Measurements from ENCODE around the gene GCK.

GCK gene

GRCh38 chr7:44152971-44153947 is 36.0 kb downstream of the GCK start:
- H3K4me3 ChIP-seq (IDR thresholded peaks at IDR 0.05; ENCODE audit: insufficient read depth, low read depth, low read length), result no peak overlapping the region
- H3K79me2 ChIP-seq (ENCODE audit: insufficient read depth, low read depth), result no peaks in the 10 kb centered on the region
- H3K36me3 ChIP-seq (ENCODE audit: insufficient read depth), result no peaks in the 10 kb centered on the region
- H3K27me3 ChIP-seq (ENCODE audit: insufficient read depth, low read depth), result no peaks in the 10 kb centered on the region
- TF ChIP-seq, protein P1, sequence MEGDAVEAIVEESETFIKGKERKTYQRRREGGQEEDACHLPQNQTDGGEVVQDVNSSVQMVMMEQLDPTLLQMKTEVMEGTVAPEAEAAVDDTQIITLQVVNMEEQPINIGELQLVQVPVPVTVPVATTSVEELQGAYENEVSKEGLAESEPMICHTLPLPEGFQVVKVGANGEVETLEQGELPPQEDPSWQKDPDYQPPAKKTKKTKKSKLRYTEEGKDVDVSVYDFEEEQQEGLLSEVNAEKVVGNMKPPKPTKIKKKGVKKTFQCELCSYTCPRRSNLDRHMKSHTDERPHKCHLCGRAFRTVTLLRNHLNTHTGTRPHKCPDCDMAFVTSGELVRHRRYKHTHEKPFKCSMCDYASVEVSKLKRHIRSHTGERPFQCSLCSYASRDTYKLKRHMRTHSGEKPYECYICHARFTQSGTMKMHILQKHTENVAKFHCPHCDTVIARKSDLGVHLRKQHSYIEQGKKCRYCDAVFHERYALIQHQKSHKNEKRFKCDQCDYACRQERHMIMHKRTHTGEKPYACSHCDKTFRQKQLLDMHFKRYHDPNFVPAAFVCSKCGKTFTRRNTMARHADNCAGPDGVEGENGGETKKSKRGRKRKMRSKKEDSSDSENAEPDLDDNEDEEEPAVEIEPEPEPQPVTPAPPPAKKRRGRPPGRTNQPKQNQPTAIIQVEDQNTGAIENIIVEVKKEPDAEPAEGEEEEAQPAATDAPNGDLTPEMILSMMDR (conservative IDR thresholded peaks at IDR 0.05; ENCODE audit: low read depth, low read length), result no peak
- no peak overlapping the region for H2AFZ ChIP-seq (ENCODE audit: low read depth)
- H3K4me2 ChIP-seq, result no peak overlapping the region
- H3K4me1 ChIP-seq (ENCODE audit: low read depth, poor library complexity, severe bottlenecking), result no peaks in the 10 kb centered on the region
- H3K27ac ChIP-seq, result no peak overlapping the region
- no peak overlapping the region for H3K9ac ChIP-seq
- H4K20me1 ChIP-seq (ENCODE audit: insufficient read depth), result no peaks in the 10 kb centered on the region

DNA sequence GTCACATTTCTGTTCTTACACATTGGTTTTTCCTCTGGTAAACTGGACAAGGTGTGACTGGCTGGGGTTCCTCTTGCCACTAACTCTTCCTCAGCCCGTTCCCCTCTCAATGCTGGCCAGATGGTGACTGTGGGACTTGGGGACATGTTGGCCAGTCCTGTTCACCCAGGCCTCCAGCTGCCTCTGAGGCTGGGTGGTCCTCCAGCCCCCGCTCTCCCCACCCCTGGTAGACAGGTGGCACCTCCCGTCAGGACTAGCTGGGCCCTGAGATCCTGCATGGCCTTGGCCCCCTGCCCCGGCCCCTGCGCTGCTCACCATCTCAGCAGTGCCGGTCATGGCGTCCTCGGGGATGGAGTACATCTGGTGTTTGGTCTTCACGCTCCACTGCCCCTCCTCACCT is 37.3 kb downstream of the GCK start:
- Histone ChIP-seq H3K4me3 (IDR thresholded peaks at IDR 0.05; ENCODE audit: insufficient read depth, low read depth, low read length) (no peak overlapping the region), H3K79me2 (ENCODE audit: insufficient read depth, low read depth) (no peaks in the 10 kb centered on the region), H3K36me3 (ENCODE audit: insufficient read depth) (no peaks in the 10 kb centered on the region), H3K9ac (no peak overlapping the region), H2AFZ (ENCODE audit: low read depth) (no peak overlapping the region), H3K4me2 (no peak overlapping the region), H3K4me1 (ENCODE audit: low read depth, poor library complexity, severe bottlenecking) (no peaks in the 10 kb centered on the region), H4K20me1 (ENCODE audit: insufficient read depth) (no peaks in the 10 kb centered on the region), H3K27me3 (ENCODE audit: insufficient read depth, low read depth) (no peaks in the 10 kb centered on the region), H3K27ac (no peak overlapping the region)
- TF ChIP-seq, protein P1 (conservative IDR thresholded peaks at IDR 0.05; ENCODE audit: low read depth, low read length), result no peak

- TF ChIP-seq, protein P1 (conservative IDR thresholded peaks at IDR 0.05; ENCODE audit: low read depth, low read length), result no peak
- Histone ChIP-seq H3K79me2 (ENCODE audit: insufficient read depth, low read depth) (no peaks in the 10 kb centered on the region), H3K27ac (no peak overlapping the region), H3K4me3 (IDR thresholded peaks at IDR 0.05; ENCODE audit: insufficient read depth, low read depth, low read length) (no peak overlapping the region), H3K36me3 (ENCODE audit: insufficient read depth) (no peaks in the 10 kb centered on the region), H3K4me1 (ENCODE audit: low read depth, poor library complexity, severe bottlenecking) (no peaks in the 10 kb centered on the region), H4K20me1 (ENCODE audit: insufficient read depth) (no peaks in the 10 kb centered on the region), H3K27me3 (ENCODE audit: insufficient read depth, low read depth) (no peaks in the 10 kb centered on the region), H2AFZ (ENCODE audit: low read depth) (no peak overlapping the region), H3K9ac (no peak overlapping the region), H3K4me2 (no peak overlapping the region)
Measured at GRCh38 chr7:44150966-44151941, 38.0 kb downstream of the GCK start.

GRCh38 chr7:44150466-44150832 is 38.8 kb downstream of the GCK start:
- Histone ChIP-seq H3K79me2 (ENCODE audit: insufficient read depth, low read depth) (no peaks in the 10 kb centered on the region), H3K9ac (no peak overlapping the region), H3K36me3 (ENCODE audit: insufficient read depth) (no peaks in the 10 kb centered on the region), H3K27me3 (ENCODE audit: insufficient read depth, low read depth) (no peaks in the 10 kb centered on the region), H3K4me1 (ENCODE audit: low read depth, poor library complexity, severe bottlenecking) (no peaks in the 10 kb centered on the region), H3K27ac (no peak overlapping the region), H4K20me1 (ENCODE audit: insufficient read depth) (no peaks in the 10 kb centered on the region), H3K4me3 (IDR thresholded peaks at IDR 0.05; ENCODE audit: insufficient read depth, low read depth, low read length) (no peak overlapping the region), H3K4me2 (no peak overlapping the region), H2AFZ (ENCODE audit: low read depth) (no peak overlapping the region)
- TF ChIP-seq, protein P1 (conservative IDR thresholded peaks at IDR 0.05; ENCODE audit: low read depth, low read length), result no peak

All from KMS-11 (cell line).